Ascending aorta (tissue), 2 donors: ENCODE measurements around the gene GPC6. TPM values are rescaled to one million over a fixed set of nuclear protein-coding genes. Genes with fewer than 3 reads are reported as not detected.

Experiments used
- DNase-seq, 2 donors: peaks; one replicate each; pipeline ENCODE4 v3.0.0-alpha.2; 2019; ENCODE audit warnings: low spot score in 2 of 2
- H3K27ac ChIP-seq, 2 donors: fragments of 200-600 bp; sonication (generic); one replicate each; pipeline ENCODE4 v1.5.1; 2016 to 2017; ENCODE audit warnings: mild to moderate bottlenecking in 1 of 2
- H3K27me3 ChIP-seq: fragments of 200-600 bp; sonication (generic); one replicate; pipeline ENCODE4 v1.5.1; 2017
- H3K36me3 ChIP-seq, 2 donors: fragments of 200-600 bp; sonication (generic); one replicate each; pipeline ENCODE4 v1.5.1; 2016
- H3K4me1 ChIP-seq, 2 donors: fragments of 200-600 bp; sonication (generic); one replicate each; pipeline ENCODE4 v1.5.1; 2016 to 2017; ENCODE audit warnings: mild to moderate bottlenecking in 1 of 2
- H3K4me3 ChIP-seq, 2 donors: fragments of 200-600 bp; sonication (generic); one replicate each; pipeline ENCODE4 v1.5.1; 2016 to 2017; ENCODE audit warnings: mild to moderate bottlenecking in 1 of 2
- H3K9me3 ChIP-seq, 2 donors: fragments of 200-600 bp; sonication (generic); one replicate each; pipeline ENCODE4 v1.5.1; 2016
- CTCF ChIP-seq, 3 experiments: fragments of 200-600 bp in 2 of 3; fragments of 450-650 bp in 1 of 3; sonication (generic) in 2 of 3; IDR thresholded peaks; one replicate each; pipeline ENCODE4 v1.5.1; 2016 to 2019; ENCODE audit warnings: antibody characterized with exemption in 3 of 3, mild to moderate bottlenecking in 1 of 3, moderate library complexity in 1 of 3
- intact Hi-C: fragments of 100-400 bp; cut with DNase I; formaldehyde crosslinking; loops from one replicate; pipeline ENCODE4 v1.15.1; 2023
- total RNA-seq: library from RNA; depleted of rRNA; stranded (reverse); fragments of >200 nt; gene quantifications from one replicate; pipeline ENCODE4 v1.1.0, GENCODE V29; 2016

Gene GPC6
- total RNA-seq, 1 donor from 2014 or later: 23.2 TPM

- intact Hi-C loops: loop anchor here (5.0 to 10.0 kb wide), 5 partner anchors 411 to 1099 kb away; no protein-coding TSS in a partner anchor
- DNase-seq: peak in 1 of 2 donors; percentile 75
- H3K4me1 ChIP-seq: no peaks in the 10 kb centered on the region
- no peaks in the 10 kb centered on the region for H3K27me3 ChIP-seq
- no peaks in the 10 kb centered on the region for H3K36me3 ChIP-seq
- TF ChIP-seq CTCF (IDR thresholded peaks at IDR 0.05): peak in 1 of 3 experiments; percentile 33
- peak overlapping the region in 1 of 2 donors; percentile 24 for H3K27ac ChIP-seq
- H3K4me3 ChIP-seq: no peak overlapping the region
- H3K9me3 ChIP-seq: no peaks in the 10 kb centered on the region
Observed at GRCh38 chr13:93248627-93249047, 22.0 kb downstream of the GPC6 start.

GRCh38 chr13:93249364-93250306 lies 23.0 kb downstream of the GPC6 start:
- Histone ChIP-seq H3K27me3 (no peaks in the 10 kb centered on the region), H3K4me1 (no peaks in the 10 kb centered on the region), H3K4me3 (no peak overlapping the region), H3K36me3 (no peaks in the 10 kb centered on the region), H3K27ac (peak overlapping the region in 1 of 2 donors; percentile 12), H3K9me3 (no peaks in the 10 kb centered on the region)
- intact Hi-C loops: loop anchor here (5.0 to 10.0 kb wide), 5 partner anchors 412 to 1098 kb away; no protein-coding TSS in a partner anchor
- no peak for DNase-seq
- TF ChIP-seq CTCF (IDR thresholded peaks at IDR 0.05): no peak

GRCh38 chr13:93254775-93255174 lies 28.2 kb downstream of the GPC6 start:
- Histone ChIP-seq H3K27me3 (no peaks in the 10 kb centered on the region), H3K4me3 (no peak overlapping the region), H3K36me3 (no peaks in the 10 kb centered on the region), H3K4me1 (no peaks in the 10 kb centered on the region), H3K9me3 (no peaks in the 10 kb centered on the region), H3K27ac (no peak overlapping the region)
- DNase-seq: peak in 1 of 2 donors; percentile 62
- intact Hi-C loops: no loop called here
- TF ChIP-seq CTCF (IDR thresholded peaks at IDR 0.05): no peak

GRCh38 chr13:93256998-93257397 lies 30.4 kb downstream of the GPC6 start:
- no peak for DNase-seq
- no peak overlapping the region for H3K4me3 ChIP-seq
- intact Hi-C loops: no loop called here
- H3K4me1 ChIP-seq: no peaks in the 10 kb centered on the region
- H3K27me3 ChIP-seq: no peaks in the 10 kb centered on the region
- H3K9me3 ChIP-seq: no peaks in the 10 kb centered on the region
- no peaks in the 10 kb centered on the region for H3K36me3 ChIP-seq
- no peak for TF ChIP-seq CTCF (IDR thresholded peaks at IDR 0.05)
- no peak overlapping the region for H3K27ac ChIP-seq

GRCh38 chr13:93259527-93260080 lies 33.0 kb downstream of the GPC6 start:
- H3K9me3 ChIP-seq: no peaks in the 10 kb centered on the region
- no peaks in the 10 kb centered on the region for H3K4me1 ChIP-seq
- H3K4me3 ChIP-seq: no peak overlapping the region
- no peak for TF ChIP-seq CTCF (IDR thresholded peaks at IDR 0.05)
- H3K27ac ChIP-seq: no peak overlapping the region
- H3K27me3 ChIP-seq: no peaks in the 10 kb centered on the region
- intact Hi-C loops: no loop called here
- no peak for DNase-seq
- H3K36me3 ChIP-seq: no peaks in the 10 kb centered on the region
